SK-MEL-5 (cell line): ENCODE results near the gene CEP70. TPM values are rescaled to one million over a fixed set of nuclear protein-coding genes. Genes with fewer than 3 reads are reported as not detected.
"Not testable (repeated sequence)": the region's sequence is repeated elsewhere in the genome, so short reads cannot be mapped to it uniquely, and the experiment has no call there.

ENCODE experiments used
- DNase-seq: peaks from one replicate; pipeline ENCODE4 v3.0.0-alpha.2; 2016; ENCODE audit warnings: low read depth, low spot score
- in situ Hi-C: cut with HindIII; loops from 2 replicates; pipeline ENCODE4 v1.10.0; 2016; ENCODE audit warnings: low sequenced_read_pairs, high pct_unique_total_duplicates, low pct_unique_long_range_greater_than_20kb
- polyA plus RNA-seq, 2 experiments: library from polyadenylated mRNA; depleted of rRNA; stranded (reverse); fragments of >200 nt; gene quantifications; 2 replicates each; pipeline ENCODE4 v1.2.3, GENCODE V29; 2015
- total RNA-seq: library from RNA; depleted of rRNA; stranded (reverse); fragments of >200 nt; shearing (Covaris generic); gene quantifications from 2 replicates; pipeline ENCODE4 v1.2.3, GENCODE V29; 2014; rRNA removed

CEP70 gene, protein sequence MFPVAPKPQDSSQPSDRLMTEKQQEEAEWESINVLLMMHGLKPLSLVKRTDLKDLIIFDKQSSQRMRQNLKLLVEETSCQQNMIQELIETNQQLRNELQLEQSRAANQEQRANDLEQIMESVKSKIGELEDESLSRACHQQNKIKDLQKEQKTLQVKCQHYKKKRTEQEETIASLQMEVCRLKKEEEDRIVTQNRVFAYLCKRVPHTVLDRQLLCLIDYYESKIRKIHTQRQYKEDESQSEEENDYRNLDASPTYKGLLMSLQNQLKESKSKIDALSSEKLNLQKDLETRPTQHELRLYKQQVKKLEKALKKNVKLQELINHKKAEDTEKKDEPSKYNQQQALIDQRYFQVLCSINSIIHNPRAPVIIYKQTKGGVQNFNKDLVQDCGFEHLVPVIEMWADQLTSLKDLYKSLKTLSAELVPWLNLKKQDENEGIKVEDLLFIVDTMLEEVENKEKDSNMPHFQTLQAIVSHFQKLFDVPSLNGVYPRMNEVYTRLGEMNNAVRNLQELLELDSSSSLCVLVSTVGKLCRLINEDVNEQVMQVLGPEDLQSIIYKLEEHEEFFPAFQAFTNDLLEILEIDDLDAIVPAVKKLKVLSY
- 9.8 and 14.0 TPM in 2 replicates for total RNA-seq
- polyA plus RNA-seq (2015; cell fraction: cytosol; rRNA removed): 7.8 TPM in 2 replicates
- polyA plus RNA-seq (2015; cell fraction: nucleus; rRNA removed): 23.5 and 36.6 TPM in 2 replicates

DNA sequence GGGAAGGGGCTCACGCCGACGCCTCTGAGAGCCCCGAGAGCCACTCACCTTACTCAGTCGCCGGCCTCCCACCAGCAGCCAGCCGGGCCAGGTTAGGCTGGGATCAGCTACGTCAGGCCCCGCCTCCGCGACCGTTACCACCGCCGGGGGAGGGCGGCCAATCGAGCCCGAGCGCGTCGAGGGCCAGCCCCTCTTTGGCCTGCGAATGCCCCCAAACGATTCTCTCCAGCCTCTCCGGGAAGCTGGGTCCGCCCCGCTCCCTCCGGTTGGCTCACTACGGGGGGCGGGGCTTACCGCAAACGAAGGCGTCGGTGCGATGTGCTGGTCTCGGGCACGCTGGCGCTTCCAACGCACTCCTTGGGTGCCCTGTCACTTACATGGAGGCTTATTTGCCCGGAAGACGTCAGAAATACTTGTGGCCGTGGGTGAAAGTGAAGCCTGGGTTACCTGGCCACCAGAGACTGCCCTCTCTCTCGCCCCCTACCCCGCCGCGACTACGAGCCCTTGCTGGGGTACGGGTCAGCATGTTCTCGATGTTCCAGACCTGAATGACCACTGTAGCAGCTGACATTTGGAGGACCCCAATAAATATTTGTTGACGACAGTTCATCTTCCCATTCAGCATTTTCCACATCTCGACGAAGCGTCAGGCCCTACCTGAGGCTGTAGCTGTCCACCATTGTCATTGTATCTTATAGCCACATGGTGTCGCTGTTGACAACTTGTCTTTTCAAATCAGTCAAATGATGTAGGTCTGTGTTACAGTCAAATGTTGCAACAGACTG lies at the start of gene CEP70:
Gene CEP70, minus strand, starts transcription at position 111 of the 785 bp plus-strand sequence. CDS start 21,333 bp downstream, outside the sequence.
- in situ Hi-C loops: no loop called here
- DNase-seq: peak; percentile 95

DNA sequence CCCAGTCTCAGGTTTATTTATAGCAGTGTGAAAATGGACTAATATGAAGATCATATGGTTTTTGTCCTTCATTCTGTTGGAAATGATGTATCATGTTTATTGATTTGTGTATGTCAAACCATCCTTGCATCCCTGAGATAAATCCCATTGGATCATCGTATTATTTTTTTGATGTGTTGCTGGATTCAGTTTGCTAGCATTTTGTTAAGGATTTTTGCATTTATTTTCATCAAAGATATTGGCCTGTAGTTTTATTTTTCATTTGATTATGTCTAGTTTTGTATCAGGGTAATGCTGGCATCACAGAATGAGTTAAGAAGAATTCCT lies 48.8 kb upstream of the CEP70 start:
- in situ Hi-C loops: no loop called here

DNA sequence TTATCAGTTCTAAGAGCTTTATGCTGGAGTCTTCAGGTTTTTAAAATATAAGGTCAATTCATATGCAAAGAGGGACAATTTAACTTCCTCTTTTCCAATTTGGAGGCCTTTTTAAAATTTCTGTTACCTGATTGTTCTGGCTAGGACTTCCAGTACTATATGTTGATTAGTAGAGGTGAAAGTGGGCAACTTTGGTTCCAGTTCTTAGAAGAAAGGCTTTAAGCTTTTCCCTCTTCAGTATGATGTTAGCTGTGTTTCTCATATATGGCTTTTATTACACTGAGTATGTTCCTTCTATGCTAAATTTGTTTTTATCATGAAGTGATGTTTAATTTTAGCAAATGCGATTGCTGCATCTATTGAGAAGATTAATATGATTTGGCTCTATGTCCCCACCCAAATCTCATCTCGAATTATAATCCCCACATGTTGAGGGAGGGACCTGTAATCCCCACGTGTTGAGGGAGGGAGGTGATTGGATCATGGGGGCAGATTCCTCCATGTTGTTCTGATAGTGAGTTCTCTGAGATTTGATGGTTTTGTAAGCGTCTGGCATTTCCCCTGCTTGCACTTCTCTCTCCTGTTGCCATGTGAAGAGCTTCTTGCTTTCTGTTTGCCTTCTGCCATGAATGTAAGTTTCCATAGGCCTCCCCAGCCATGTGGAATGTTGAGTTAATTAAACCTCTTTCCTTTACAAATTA lies 48.3 kb upstream of the CEP70 start:
- no peak for DNase-seq
- in situ Hi-C loops: no loop called here

More for the DNA sequence above, 48.8 kb upstream of the CEP70 start:
- no peak for DNase-seq

DNA sequence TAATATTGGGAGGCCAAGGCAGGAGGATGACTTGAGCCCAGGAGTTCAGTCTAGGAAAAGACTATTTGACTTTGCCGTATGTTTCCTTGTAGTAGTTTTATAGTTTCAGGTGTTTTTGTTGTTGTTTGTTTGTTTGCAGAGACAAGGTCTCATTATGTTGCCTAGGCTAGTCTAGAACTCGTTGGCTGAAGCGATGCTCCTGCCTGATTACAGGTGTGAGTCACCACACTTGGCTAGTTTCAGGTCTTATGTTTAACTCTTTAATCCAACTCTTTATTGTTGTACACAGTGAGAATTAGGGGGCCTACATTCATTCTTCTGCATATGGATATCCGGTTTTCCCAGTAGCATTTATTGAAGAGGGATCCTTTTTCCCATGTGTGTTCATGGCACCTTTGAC lies 46.5 kb upstream of the CEP70 start:
- in situ Hi-C loops: no loop called here
- DNase-seq: no peak

GRCh38 chr3:138638641-138639040 lies 44.6 kb upstream of the CEP70 start:
- in situ Hi-C loops: no loop called here
- no peak for DNase-seq

- DNase-seq: no peak
- in situ Hi-C loops: no loop called here
Observed at GRCh38 chr3:138629526-138629925, 35.5 kb upstream of the CEP70 start.

DNA sequence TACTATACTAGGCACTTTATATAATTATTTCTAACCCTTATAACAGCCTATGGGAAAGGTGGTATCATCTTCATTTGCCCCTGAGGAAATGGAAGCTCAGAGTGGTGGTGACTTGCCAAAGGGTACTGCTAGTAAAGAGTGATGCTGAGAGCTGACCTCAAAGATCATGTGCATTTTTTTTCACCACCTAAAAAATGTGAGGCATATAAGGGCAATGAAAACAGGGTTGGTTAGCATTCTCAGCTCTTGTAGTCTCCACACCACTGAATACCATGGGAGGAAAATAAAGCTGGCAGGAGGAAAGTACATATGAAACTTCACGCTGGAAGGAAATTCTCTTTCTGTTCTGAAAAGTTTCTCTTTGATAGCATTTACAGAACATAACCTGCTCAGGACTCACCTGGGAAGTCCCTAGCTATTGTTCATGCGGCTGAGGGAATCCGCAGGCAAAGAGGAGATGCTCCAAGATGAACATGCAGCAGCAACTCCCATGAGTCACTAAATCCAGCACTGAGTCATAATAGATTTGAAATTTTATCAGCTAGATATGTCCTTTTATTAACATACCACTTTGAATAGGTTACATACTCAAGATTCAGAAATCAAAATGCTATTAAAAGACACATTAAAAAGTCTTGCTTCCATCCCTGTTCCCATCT lies 31.8 kb upstream of the CEP70 start:
- in situ Hi-C loops: no loop called here
- DNase-seq: no peak

- no peak for DNase-seq
- in situ Hi-C loops: no loop called here
Observed at GRCh38 chr3:138624518-138624917, 30.5 kb upstream of the CEP70 start.

GRCh38 chr3:138620431-138620830 lies 26.4 kb upstream of the CEP70 start:
- in situ Hi-C loops: no loop called here
- DNase-seq: no peak

- in situ Hi-C loops: no loop called here
- DNase-seq: no peak
Observed at GRCh38 chr3:138615462-138615861, 21.4 kb upstream of the CEP70 start.

DNA sequence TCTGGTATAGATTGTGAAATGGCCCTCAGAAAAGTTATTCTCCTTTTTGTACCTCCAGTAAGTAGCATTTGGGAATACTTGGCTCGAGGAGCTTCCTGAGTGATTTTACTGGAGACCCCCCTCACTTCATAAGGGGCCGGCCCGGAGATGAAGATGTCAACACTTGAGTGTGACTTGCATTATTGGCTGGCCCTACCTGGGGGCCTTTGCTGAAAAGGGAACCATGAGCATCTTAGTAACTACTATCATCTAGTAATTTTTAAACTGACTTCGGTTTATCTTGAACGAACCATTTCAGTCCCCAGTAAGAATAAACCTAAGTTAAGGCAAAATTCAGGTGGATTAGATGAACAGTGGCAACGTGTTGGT lies 15.8 kb upstream of the CEP70 start:
- no peak for DNase-seq
- in situ Hi-C loops: no loop called here

- in situ Hi-C loops: no loop called here
Observed at GRCh38 chr3:138608322-138609135, 14.5 kb upstream of the CEP70 start, which contains the start of gene FAIM. FAIM (plus strand) TSS chr3:138608771; CDS start chr3:138619727, 10,956 bp downstream.

DNA sequence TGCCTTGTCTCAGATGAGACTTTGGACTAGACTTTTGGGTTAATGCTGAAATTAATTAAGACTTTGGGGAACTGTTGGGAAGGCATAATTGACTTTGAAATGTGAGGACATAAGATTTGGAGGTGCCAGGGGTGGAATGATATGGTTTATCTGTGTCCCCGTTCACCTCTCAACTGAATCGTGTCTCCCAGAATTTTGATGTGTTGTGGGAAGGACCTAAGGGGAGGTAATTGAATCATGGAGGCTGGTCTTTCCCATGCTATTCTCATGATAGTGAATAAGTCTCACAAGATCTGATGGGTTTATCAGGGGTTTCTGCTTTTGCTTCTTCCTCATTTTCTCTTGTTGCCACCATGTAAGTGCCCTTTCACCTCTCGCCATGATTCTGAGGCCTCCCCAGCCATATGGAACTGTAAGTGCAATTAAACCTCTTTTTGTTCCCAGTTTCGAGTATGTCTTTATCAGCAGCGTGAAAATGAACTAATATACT lies 10.1 kb upstream of the CEP70 start:
- DNase-seq, in situ Hi-C loops: not testable (repeated sequence)

More at GRCh38 chr3:138608322-138609135, 14.5 kb upstream of the CEP70 start, which contains the start of gene FAIM:
- peak; percentile 43 for DNase-seq

- in situ Hi-C loops, DNase-seq: not testable (repeated sequence)
Observed at GRCh38 chr3:138601661-138602060, 7.6 kb upstream of the CEP70 start.

DNA sequence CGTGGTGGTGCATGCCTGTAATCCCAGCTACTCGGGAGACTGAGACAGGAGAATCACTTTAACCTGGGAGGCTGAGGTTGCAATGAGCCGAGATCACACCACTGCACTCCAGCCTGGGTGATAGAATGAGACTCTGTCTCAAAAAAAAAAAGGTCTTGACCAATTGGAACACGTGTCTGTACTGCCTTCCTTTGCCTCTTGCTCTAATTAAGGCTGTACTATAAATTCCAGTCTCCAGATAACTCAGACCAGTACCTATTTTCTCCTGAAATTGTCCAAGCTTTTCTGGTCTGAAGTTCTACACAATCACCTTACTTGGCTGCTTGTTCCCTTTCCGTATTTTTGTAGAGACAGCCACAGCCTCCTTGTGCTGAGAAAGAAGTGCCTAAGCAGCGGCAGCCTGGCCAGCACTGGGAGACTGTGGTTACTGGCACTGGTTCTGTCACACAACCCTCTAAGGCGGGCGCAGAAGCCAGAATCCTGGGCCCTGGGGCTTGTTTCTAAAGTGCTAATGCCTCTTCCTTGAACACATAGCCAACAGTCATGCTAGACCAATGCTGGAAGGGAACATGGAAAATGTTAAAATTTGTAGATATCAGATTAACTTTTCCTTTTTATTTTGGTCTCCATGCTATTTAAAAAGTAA lies 6.2 kb upstream of the CEP70 start:
- DNase-seq: no peak
- in situ Hi-C loops: no loop called here

DNA sequence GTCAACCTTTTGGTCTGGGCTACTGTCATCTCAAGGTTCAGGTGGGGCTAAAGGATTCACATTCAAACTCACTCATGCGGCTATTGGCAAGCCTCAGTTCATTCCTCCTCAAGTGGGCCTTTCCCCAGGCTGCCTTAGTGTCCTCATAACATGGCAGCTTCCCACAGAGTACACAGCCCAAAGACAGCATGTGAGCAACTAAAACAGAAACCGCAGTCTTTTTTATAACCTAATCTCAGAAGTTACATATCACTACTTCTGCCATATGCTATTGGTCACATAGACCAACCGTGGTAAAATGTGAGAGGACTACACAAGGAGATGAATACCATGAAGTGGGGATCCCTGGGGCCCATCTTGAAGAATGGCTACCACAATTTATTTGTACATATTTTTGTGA lies 4.5 kb upstream of the CEP70 start:
- in situ Hi-C loops: no loop called here
- DNase-seq: no peak
